DMS53 treated with DMSO at 0.1 percent for 48 hours (cell line): ENCODE results near the gene C16orf89.
A peak's percentile ranks its signal among the peaks of the same experiment; 100 is the strongest.
"Not testable (repeated sequence)": the region's sequence is repeated elsewhere in the genome, so short reads cannot be mapped to it uniquely, and the experiment has no call there.

Experiments
- DNase-seq: peaks from one replicate; lab custom pipeline; 2025; ENCODE audit not compliant: unreplicated experiment; lab: John Stamatoyannopoulos, UW

C16orf89 gene

DNA sequence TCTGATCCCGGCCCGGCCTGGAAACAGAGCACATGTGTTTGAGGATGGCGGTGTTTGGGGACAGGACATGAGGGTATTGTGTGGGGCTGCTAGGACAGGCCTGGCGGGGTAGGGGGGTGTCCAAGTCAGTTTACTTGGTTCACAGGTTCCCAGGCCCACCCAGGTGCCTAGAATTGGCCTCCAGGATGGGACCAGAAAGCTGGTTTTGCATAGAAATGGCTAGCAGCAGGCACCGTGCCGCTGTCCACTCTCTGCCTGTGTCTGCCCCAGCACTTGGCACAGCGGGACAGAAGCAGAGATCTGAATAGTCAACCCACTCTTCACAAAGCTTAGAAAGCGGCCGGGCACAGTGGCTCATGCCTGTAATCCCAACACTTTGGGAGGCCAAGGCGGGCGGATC, 20.0 kb upstream of the C16orf89 start:
- not testable (repeated sequence) for DNase-seq

DNA sequence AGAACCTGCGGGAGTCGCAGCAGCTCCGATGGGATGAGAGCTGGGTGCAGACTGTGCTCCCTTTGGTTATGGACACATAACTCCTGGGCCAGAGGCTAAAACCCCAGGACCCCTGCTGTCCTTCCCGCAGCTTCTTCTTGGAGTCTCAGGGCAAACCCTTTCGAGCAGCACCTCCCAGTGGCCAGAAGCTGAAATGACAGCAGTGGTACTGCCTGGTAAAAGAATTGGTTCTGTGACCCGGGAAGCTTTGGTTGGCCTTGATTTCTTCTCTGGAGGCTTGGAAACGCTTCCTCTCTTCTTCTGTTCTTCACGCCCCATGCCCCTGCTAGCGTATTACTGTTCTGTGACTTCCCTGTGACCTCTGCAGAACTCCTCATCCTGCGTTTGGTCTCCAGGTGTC, 19.0 kb upstream of the C16orf89 start:
- DNase-seq, result not testable (repeated sequence)

DNA sequence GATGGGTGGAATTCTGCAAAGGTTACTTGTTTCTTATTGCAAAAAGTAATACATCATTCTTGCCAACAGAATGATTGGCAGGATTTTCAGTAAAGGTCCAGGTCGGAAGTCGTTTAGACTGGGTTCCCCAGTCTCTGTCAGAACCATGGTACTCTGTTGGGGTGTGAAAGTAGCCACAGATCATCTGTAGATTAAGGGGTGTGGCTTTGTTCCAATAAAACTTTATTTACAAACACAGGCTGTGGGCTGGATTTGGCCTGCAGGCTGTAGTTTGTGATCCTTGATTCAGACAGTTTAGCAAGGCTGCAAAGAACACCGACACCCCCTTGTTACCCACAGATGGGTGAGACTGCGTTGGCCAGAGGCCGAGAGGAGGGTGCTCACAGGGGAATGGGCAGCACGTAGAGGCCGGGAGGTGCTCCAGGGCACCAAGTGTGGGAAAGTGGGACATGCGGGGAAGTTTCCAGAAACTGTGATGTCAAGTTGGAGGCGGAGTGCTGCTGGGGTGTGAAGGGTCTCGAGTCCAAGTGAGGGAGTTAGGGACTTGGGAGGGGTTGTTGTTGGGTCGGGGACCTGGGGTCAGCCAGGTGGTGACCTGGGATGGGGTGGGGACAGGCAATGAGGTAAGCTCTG, 18.5 kb upstream of the C16orf89 start:
- DNase-seq, result not testable (repeated sequence)

DNA sequence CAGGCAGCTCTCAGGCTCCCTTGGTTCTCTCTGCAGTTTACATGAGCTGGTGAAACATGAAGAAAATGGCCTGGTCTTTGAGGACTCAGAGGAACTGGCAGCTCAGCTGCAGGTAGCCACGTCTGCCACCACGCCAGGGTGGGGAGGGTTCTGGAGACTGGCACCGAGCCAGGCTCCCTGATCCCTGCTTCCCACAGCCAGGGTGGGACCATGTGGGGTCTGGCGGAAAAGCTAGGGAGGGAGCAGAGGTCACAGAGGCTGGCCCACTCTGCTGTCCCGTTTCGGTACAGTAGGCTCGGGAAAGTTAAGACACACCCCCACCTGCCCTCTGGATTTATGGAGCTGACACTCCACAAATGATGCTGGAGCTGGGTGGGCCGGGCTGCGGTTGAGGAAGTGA, 17.9 kb upstream of the C16orf89 start:
- not testable (repeated sequence) for DNase-seq

DNA sequence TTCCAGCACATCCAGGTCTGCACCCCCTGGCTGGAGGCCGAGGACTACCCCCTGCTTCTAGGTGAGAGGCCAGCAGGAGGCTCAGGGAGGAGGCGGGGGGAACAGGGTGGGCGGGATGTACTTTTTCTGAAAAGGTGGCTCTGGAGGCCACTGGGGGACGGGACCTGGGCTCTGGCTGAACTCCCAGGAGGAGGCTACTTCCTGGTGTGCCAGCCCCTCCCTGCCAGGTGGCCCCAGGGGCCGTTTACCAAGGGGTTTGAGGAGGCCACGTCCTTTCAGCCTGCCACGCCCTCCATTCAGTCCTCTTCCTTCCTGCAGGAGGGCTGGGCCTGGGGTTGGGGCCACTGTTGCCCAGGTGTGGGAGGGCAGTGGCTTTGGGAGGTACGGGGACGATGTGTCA, 15.2 kb upstream of the C16orf89 start:
- DNase-seq, result not testable (repeated sequence)

DNA sequence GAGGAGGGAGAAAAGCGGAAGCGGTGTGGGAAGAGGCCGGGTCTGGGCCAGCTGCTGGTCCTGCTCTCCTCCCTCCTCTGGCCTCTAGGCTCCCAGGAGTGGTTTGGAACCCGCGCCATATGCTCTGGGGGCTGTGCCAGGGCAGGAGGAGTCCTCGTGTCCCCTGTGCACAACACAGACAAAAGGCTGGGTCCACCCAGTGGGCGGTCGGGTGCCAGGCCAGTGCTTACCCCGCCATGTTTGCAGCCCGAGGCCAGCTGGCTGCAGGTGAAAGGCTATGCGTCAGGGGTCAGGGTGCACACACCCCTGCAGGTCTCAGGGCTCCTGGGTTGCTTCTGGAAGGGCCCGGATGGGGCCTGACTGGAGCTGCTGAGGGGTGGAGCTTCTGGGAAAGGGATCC, 14.7 kb upstream of the C16orf89 start:
- DNase-seq, result not testable (repeated sequence)

DNA sequence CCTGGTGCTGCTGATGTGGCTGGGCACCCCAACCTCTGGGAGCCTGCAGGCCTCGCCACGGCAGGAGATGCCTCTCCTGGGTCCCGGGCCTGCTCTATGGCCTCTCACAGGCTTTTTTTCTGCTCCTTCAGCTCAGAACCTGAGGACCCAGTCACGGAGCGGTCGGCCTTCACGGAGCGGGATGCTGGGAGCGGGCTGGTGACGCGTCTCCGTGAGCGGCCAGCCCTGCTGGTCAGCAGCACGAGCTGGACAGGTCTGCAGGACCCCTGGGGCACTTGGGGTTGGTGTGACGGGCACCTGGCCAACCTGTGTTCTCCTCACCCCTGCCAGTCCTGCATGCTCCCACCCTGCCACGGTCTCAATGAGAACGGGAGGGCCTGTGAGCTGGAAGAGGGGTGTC, 12.9 kb upstream of the C16orf89 start:
- DNase-seq, result no peak

DNA sequence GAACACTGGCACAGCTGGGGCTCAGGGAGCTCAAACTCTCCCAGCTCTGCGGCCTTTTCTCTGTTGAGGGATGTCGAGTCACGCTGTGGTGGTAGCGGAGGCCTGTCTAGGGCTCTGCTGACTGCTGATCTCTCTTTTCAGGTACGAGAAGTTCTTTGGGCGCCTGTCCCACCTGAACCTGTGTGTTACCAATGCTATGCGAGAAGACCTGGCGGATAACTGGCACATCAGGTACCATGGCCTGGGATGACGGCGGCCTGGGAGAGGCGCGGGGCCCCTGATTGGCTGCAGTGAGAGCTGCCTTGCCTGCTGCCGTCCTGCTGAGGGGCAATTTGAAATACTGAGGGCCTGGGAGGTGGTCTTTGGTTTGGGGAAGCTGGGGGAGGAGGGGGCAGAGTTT, 11.5 kb upstream of the C16orf89 start:
- no peak for DNase-seq

DNA sequence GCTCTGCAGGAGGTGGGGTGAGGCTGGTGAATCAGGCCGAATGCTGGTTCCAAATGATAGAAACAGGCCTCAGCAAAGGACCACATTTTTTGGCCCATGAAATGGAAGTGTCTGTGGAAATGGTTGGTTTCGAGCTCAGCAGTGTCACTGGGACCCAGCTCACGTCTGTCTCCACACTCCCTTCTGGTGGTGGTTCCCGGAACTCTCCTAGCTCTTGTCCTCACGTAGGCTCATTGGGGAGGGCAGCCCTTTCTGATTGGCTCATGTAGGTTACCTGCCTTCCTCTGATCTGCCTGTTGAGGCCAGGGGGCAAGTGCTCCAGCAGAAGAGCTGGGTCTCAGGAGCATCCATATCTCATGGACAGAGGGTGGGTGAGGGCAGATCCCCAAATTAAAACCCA, 9.9 kb upstream of the C16orf89 start:
- DNase-seq, result no peak

DNA sequence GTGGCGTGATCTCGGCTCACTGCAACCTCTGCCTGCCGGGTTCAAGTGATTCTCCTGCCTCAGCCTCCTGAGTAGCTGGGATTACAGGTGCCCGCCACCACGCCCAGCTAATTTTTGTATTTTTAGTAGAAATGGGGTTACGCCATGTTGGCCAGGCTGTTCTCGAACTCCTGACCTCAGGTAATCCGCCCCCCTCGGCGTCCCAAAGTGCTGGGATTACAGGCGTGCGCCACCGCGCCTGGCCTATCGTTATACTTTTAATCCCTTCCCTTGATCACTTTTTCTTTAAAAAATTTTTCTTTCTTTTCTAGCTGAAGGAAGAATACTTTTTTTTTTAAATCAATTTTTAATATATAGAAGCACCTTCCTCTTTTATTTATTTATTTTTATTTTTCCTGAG, 8.0 kb upstream of the C16orf89 start:
- not testable (repeated sequence) for DNase-seq

DNA sequence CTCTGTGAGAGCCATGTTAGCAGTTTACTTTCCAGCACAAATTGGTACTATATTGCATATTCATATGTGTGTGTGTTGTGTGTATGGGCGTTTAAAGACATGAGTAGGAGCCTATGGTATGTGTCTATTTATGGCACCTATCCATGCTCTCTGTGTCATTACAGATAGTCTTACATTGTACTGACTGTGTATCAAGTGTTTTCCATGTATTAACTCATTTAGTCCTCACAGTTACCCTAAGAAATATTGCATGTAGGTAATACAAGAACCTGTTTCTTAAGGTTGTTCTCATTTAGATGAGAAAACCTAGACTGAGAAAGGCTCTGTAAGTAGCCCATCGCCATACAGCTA, 7.5 kb upstream of the C16orf89 start:
- DNase-seq, result no peak

DNA sequence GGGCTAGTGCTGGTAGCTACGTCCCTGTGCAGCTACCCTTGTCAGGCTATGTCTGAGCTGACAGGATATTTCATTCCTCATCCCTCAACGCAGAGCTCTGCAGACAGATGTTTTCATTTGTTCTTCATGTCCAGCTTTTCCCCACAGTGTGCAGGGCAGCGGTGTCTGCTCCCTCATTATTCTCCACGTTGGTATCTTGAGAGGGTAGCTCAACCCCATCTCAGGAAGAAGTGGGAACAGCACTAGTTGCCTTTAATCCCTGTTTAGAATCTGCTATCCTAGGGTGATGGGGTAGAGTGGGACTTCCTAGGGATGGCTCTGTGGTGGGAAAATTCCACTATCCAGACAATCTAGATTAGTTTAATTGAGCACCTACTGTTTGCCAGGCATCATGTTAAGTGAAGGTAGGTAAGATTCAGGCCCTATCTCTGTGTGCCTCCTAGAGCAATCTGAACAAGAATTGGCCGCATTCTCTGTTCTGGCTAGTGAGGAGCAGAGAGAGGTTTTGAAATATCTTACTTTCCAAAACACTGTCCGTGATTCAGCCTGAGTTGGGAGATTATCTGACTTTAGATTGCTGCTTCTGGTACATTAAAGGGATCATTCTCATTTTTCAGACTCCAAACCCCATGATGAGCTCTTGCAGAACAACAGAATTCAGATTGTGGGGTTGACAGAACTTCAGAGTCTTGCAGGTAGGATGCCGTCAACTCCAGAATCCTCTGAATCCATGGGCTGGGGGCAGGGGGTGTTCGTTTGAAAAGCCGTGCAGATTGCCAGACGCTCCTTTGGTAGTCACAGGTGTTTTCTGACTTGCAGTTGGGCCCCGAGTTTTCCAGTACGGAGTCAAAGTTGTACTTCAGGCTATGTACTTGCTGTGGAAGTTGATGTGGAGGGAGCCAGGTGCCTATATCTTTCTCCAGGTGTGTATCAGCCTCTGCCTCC, 6.8 kb upstream of the C16orf89 start:
- no peak for DNase-seq

DNA sequence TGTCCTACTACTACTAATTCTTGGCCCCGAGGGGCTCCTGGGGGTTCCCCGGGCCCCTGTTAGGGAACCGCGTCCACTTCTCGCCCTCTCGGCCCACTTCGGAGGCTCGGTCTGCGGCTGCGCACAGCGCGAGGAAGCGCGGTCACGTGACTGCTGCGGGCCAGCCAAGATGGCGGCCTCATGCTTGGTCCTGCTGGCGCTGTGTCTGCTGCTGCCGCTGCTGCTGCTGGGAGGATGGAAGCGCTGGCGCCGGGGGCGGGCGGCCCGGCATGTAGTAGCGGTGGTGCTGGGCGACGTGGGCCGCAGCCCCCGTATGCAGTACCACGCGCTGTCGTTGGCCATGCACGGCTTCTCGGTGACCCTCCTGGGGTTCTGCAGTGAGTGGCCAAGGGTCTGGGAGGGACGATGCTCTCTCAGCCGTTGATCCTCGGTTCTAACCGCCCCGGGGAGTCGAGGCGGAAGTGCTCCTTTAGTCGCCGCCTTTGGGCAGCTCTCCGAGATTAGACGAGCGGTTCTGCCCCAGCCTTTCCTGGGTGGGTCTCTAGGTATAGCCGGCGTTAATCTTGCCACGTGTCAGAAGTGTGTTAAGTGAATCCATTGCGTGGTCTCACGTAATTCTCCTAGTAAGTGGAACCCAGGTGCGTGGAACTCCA, 6.1 kb upstream of the C16orf89 start, which contains the start of gene ALG1:
TSS of gene ALG1 (plus strand) at position 163 of the 653 bp plus-strand sequence. CDS start at position 170, 7 bp downstream.
- peak; percentile 61 for DNase-seq

DNA sequence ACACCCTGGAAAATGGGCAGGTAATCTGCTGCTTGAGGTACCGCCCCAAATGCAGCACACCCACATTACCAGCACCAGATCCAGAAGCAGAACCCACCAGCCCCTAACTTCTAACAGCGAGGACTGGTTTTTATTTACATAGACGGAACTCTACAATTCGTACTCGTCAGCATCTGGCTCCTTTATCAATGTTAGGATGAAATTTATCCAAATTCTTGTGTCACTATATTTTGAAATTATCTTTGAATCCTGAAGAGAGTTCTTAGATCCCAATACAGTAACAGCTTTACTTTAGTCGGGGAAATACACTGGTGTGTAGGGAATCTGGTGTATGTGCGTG, 5.6 kb upstream of the C16orf89 start:
- no peak for DNase-seq

DNA sequence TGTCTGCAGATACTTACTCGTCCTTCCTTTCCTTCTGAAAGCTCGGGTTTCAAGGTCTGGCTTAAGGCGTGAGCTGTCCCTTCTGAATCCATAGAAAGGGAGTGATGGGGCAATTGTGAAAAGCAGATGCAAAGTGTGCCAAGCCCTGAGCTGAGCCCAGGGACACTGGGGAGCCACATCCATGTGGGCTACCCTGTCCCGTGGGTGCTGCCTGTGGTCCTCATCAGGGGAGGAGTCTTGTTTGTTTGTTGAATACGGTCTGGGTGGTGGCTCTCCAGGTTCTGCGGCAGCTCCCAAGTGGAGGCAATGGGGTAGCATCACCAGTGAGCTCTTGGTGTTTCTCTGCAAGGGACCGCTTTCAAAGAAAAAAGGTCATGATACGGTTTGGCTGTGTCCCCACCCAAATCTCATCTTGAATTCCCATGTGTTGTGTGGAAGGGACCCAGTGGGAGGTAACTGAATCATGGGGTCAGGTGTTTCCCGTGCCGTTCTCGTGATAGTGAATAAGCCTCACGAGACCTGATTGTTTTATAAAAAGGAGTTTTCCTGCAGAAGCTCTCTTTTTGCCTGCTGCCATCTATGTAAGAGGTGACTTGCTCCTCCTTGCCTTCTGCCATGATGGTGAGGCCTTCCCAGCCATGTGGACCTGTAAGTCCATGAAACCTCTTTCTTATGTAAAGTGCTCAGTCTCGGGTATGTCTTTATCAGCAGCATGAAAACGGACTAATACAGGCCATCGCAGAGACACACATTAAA, 4.9 kb upstream of the C16orf89 start:
- no peak for DNase-seq

DNA sequence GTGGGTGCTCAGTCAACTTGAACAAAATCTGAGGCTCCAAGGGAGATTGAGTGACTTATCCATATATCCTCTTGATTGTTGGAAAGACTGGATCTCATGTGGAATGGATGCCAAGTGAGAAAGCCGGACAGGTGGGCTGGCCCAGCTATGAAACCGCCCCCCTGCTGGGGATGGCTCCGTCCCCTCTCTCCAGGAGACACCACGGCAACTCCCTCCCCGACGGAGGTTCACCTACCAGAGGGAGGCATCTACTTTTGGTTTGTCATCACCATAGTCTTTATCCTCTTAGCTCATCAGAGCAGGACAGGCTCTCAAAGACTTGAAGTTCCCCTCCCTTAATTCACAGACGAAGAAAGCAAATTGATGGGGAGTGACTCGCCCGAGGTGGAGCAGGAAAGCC, 4.1 kb upstream of the C16orf89 start:
- DNase-seq, result no peak

DNA sequence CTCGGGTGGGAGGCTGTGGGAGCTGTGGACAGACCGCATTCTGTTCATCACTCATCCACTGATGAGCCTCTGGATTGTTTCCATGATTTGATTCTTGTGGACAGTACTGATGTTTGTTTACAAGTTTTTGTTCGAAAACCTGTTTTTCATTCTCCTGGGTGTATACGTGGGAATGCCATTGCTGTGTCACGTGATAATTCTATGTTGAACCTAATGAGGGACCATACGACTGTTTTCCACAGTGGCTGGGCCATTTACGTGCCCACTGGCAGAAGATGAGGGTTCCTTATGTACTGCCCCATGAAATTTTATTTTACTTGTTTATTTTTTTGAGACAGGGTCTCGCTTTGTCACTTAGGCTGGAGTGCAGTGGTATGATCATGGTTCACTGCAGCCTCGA, 3.3 kb upstream of the C16orf89 start:
- no peak for DNase-seq

DNA sequence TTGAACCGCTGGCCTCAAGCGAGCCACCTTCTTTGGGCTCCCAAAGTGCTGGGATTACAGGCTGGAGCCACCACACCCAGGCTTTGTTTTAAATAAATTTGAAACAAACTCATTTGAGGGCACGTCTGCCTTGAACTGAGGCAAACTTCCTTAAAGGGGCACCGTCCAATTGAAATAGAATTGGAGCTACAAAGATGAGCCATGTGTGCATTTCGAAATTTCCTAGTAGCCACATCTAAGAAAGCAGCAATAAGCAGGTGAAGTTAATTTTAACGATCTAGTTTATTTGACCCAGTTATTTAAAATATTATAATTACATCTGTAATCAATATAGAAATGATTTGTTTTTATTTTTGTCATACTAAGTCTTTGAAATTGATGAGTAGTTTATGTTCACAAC, 755 bp upstream of the C16orf89 start:
- DNase-seq, result no peak

DNA sequence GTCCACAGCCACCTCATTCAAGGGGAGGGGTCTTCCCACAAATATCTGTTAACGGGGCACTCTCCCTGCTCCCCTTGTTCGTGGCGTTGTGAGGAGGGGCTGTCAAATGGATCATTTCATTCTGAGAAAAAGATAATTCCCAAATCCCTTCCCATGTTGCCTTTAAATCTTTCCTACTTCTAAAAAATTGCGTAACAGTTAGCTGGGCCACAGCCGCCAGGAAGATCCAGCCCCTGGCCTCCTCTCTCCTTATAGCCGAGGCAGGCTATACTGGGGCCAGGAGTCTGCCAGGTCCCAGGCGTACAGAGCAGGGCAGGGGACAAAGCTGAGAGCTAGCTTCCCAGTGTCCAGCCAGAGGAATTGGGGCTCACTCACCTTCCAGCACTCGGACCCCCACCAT, 430 bp downstream of the C16orf89 start:
- no peak for DNase-seq

DNA sequence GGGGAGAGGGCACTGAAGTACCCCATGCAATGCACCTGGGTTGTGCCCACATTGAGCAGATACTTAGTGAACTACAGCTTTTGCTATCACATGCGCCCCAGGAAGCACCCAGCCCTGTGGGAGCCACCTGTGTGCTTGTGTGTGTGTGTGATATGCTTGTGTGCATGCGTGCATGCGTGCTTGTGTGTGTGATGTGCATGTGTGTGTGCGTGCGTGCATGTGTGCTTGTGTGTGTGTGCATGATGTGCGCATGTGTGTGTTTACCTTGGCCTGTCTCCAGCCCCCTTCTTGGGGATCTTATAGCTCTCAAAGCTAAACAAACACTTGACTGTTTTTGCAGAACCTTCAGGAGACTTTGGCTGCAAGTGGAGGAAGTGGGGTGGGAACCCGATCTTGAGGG, 841 bp downstream of the C16orf89 start:
- DNase-seq, result no peak
